ENCODE results near the gene EIF2AK3.

The EIF2AK3 gene

DNA sequence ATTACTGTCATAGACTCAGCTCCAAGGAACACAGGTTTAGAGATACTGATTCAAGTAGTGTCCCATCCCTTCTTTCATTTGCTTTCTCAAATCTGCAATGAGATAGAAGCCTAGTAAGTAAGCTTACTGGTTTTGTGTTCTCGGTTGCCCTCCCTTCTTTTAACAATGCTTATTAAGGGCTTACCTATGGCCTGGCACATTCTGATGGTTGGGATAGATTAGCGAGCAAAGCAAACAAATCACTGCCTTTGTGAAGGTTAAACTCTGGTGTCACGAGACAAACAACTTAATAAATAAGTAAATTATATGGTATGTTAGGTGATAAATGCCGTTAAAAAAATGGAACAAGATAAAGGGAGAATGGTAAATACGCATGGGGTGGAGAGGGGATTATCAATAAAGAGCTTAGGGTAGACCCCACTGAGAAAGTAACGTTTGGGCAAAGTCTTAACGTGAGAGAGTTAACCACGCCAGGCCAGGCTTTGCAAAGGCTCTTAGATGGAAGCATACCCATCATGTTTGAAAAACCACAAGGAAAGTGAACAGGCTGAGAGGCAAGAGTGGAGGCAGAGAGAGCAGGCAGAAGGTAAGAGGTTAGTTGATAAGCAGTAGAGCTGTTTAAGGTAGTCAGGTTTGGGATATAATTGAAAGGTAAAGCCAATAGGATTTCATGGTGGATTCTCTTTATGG, 31.0 kb downstream of the EIF2AK3 start:
- Mint-ChIP-seq H3K27me3 (no peaks in the 10 kb centered on the region), H3K4me3 (no peak overlapping the region), H3K9me3 (no peaks in the 10 kb centered on the region), H3K36me3 (ENCODE audit: low read depth) (peaks cover 13% of the 10 kb centered on the region), H3K27ac (peak overlapping the region; percentile 34), H3K4me1 (ENCODE audit: low read depth) (peaks cover 38% of the 10 kb centered on the region)

- Mint-ChIP-seq H3K4me1 (ENCODE audit: low read depth) (peaks cover 3% of the 10 kb centered on the region), H3K4me3 (no peak overlapping the region), H3K9me3 (no peaks in the 10 kb centered on the region), H3K27me3 (no peaks in the 10 kb centered on the region), H3K36me3 (ENCODE audit: low read depth) (peaks cover 33% of the 10 kb centered on the region), H3K27ac (no peak overlapping the region)
These were observed 35.6 kb downstream of the EIF2AK3 start for GRCh38 chr2:88591698-88592097.

- no peaks in the 10 kb centered on the region for H3K4me1 Mint-ChIP-seq (ENCODE audit: low read depth)
- H3K4me3 Mint-ChIP-seq = no peak overlapping the region
- H3K36me3 Mint-ChIP-seq (ENCODE audit: low read depth) = peaks cover 33% of the 10 kb centered on the region
- no peaks in the 10 kb centered on the region for H3K27me3 Mint-ChIP-seq
- no peak overlapping the region for H3K27ac Mint-ChIP-seq
- no peaks in the 10 kb centered on the region for H3K9me3 Mint-ChIP-seq
These were observed 36.2 kb downstream of the EIF2AK3 start for GRCh38 chr2:88590998-88591613.

- Mint-ChIP-seq H3K27ac (no peak overlapping the region), H3K4me1 (ENCODE audit: low read depth) (no peaks in the 10 kb centered on the region), H3K36me3 (ENCODE audit: low read depth) (peaks cover 50% of the 10 kb centered on the region), H3K27me3 (no peaks in the 10 kb centered on the region), H3K9me3 (no peaks in the 10 kb centered on the region), H3K4me3 (no peak overlapping the region)
These were observed 41.3 kb downstream of the EIF2AK3 start for GRCh38 chr2:88585969-88586368.

- no peaks in the 10 kb centered on the region for H3K27me3 Mint-ChIP-seq
- no peaks in the 10 kb centered on the region for H3K4me1 Mint-ChIP-seq (ENCODE audit: low read depth)
- no peak overlapping the region for H3K27ac Mint-ChIP-seq
- H3K4me3 Mint-ChIP-seq = no peak overlapping the region
- H3K36me3 Mint-ChIP-seq (ENCODE audit: low read depth) = peaks cover 50% of the 10 kb centered on the region
- H3K9me3 Mint-ChIP-seq = no peaks in the 10 kb centered on the region
These were observed 45.2 kb downstream of the EIF2AK3 start for GRCh38 chr2:88582030-88582429.

GRCh38 chr2:88580088-88580487, 47.2 kb downstream of the EIF2AK3 start:
- Mint-ChIP-seq H3K9me3 (no peaks in the 10 kb centered on the region), H3K27ac (no peak overlapping the region), H3K4me3 (no peak overlapping the region), H3K4me1 (ENCODE audit: low read depth) (no peaks in the 10 kb centered on the region), H3K36me3 (ENCODE audit: low read depth) (peaks cover 56% of the 10 kb centered on the region), H3K27me3 (no peaks in the 10 kb centered on the region)

- H3K4me1 Mint-ChIP-seq (ENCODE audit: low read depth) = peaks cover 8% of the 10 kb centered on the region
- H3K9me3 Mint-ChIP-seq = no peaks in the 10 kb centered on the region
- H3K27ac Mint-ChIP-seq = no peak overlapping the region
- no peak overlapping the region for H3K4me3 Mint-ChIP-seq
- no peaks in the 10 kb centered on the region for H3K27me3 Mint-ChIP-seq
- H3K36me3 Mint-ChIP-seq (ENCODE audit: low read depth) = peaks cover 58% of the 10 kb centered on the region
These were observed 51.6 kb downstream of the EIF2AK3 start for GRCh38 chr2:88575630-88576029.

- H3K27ac Mint-ChIP-seq = no peak overlapping the region
- H3K36me3 Mint-ChIP-seq (ENCODE audit: low read depth) = peaks cover 60% of the 10 kb centered on the region
- H3K27me3 Mint-ChIP-seq = no peaks in the 10 kb centered on the region
- peaks cover 8% of the 10 kb centered on the region for H3K4me1 Mint-ChIP-seq (ENCODE audit: low read depth)
- H3K9me3 Mint-ChIP-seq = no peaks in the 10 kb centered on the region
- H3K4me3 Mint-ChIP-seq = no peak overlapping the region
These were observed 52.2 kb downstream of the EIF2AK3 start for GRCh38 chr2:88575051-88575450.

DNA sequence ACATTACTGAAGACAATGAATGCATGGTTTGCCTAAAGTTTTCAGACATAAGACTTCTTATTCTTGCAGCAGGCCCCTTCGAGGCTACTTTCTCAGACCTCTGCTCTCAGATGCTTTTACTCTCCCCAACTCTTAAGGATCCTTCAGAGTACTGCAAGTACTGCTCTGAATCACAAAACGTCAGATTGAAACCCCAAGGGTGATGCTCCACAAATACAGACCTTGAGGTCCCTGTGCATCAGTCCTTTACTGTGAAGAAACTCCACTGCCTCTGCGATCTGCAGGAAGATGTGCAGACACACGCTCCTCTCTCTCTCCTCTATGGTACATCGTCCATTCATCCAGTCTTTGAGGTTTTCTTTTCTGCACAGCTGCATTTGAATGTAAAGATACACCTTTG, 52.8 kb downstream of the EIF2AK3 start:
- H3K27ac Mint-ChIP-seq = no peak overlapping the region
- peaks cover 60% of the 10 kb centered on the region for H3K36me3 Mint-ChIP-seq (ENCODE audit: low read depth)
- H3K27me3 Mint-ChIP-seq = no peaks in the 10 kb centered on the region
- no peaks in the 10 kb centered on the region for H3K9me3 Mint-ChIP-seq
- peaks cover 8% of the 10 kb centered on the region for H3K4me1 Mint-ChIP-seq (ENCODE audit: low read depth)
- H3K4me3 Mint-ChIP-seq = no peak overlapping the region

DNA sequence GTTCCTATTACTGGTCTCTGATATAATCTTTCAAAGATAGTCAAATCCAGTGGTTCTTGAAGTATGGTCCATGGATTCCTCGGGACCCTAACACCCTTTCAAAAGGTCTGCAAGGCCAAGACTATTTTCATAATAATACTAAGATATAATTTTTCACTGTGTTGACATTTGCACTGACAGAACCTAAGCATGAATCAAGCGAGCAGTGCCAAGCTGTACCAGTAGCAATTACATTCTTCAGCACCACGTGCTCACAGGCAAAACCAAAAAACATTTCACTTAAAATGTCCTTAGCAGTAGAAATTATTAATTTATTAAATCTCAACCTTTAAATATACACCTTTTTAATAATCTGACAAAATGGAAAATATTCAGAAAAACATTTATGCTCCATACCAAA, 59.1 kb downstream of the EIF2AK3 start:
- Mint-ChIP-seq H3K27ac (no peak overlapping the region), H3K4me3 (no peak overlapping the region), H3K9me3 (no peaks in the 10 kb centered on the region), H3K27me3 (no peaks in the 10 kb centered on the region), H3K36me3 (ENCODE audit: low read depth) (peaks cover 47% of the 10 kb centered on the region), H3K4me1 (ENCODE audit: low read depth) (no peaks in the 10 kb centered on the region)

DNA sequence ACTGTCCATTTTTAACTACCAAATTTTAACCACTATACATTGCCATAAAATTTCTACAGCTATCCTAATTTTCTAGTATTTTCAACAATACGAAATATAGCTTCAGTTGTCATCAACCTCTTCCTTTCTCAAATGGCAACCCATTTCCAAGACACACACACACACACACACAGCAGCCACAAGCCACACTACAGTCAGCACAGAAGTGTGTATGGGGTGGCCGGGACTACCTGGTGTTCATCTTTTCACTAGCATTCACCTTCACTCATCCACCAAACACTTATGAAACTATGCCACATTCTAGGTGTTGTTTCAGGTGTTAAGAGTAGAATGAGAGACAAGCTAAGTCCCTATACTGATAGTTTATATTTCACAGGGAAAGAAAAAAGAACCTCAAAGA, 62.9 kb downstream of the EIF2AK3 start:
- Mint-ChIP-seq H3K27ac (no peak overlapping the region), H3K4me1 (ENCODE audit: low read depth) (peaks cover 5% of the 10 kb centered on the region), H3K4me3 (no peak overlapping the region), H3K27me3 (no peaks in the 10 kb centered on the region), H3K9me3 (no peaks in the 10 kb centered on the region), H3K36me3 (ENCODE audit: low read depth) (peaks cover 58% of the 10 kb centered on the region)

- Mint-ChIP-seq H3K36me3 (ENCODE audit: low read depth) (peaks cover 51% of the 10 kb centered on the region), H3K27me3 (no peaks in the 10 kb centered on the region), H3K9me3 (no peaks in the 10 kb centered on the region), H3K27ac (no peak overlapping the region), H3K4me1 (ENCODE audit: low read depth) (peaks cover 5% of the 10 kb centered on the region), H3K4me3 (no peak overlapping the region)
These were observed 64.1 kb downstream of the EIF2AK3 start for GRCh38 chr2:88563129-88563528.

DNA sequence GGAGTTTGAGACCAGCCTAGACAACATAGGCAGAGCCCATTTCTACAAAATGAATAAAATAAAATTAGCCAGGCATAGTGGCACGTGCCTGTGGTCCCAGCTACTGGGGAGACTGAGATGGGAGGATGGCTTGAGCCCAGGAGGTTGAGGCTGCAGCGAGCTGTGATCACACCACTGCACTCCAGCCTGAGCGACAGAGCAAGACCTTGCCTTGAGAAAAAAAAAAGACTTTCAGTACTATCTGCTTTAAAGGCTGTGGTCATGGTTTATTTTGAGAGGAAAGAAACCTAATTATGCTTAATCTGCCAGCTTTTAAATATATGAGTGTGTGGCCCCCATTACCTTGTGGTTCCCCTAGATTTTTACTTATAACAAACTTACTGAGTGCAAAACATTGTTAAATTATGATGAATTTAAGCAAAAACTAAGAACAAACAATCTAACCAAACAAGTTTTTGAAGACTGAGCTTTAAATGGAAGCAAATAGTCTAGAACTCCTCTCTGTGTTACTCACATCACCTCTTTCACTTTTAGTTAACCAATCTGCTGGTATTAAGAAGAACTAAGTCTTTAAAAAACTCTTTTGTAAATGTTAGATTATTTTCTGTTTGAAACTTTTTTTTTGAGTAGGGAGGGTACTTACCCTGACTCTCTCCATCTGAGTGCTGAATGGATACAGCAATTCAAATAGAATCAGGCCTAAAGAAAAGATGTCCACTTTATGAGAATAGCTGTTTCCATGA, 65.4 kb downstream of the EIF2AK3 start:
- peak overlapping the region; percentile 29 for H3K27ac Mint-ChIP-seq
- peaks cover 42% of the 10 kb centered on the region for H3K36me3 Mint-ChIP-seq (ENCODE audit: low read depth)
- H3K27me3 Mint-ChIP-seq = no peaks in the 10 kb centered on the region
- no peaks in the 10 kb centered on the region for H3K9me3 Mint-ChIP-seq
- H3K4me1 Mint-ChIP-seq (ENCODE audit: low read depth) = peaks cover 5% of the 10 kb centered on the region
- no peak overlapping the region for H3K4me3 Mint-ChIP-seq

- Mint-ChIP-seq H3K9me3 (no peaks in the 10 kb centered on the region), H3K4me1 (ENCODE audit: low read depth) (peaks cover 5% of the 10 kb centered on the region), H3K27ac (peak overlapping the region; percentile 12), H3K36me3 (ENCODE audit: low read depth) (peaks cover 49% of the 10 kb centered on the region), H3K4me3 (no peak overlapping the region), H3K27me3 (no peaks in the 10 kb centered on the region)
These were observed 66.5 kb downstream of the EIF2AK3 start for GRCh38 chr2:88560619-88561307.

- Mint-ChIP-seq H3K36me3 (ENCODE audit: low read depth) (peaks cover 35% of the 10 kb centered on the region), H3K27me3 (no peaks in the 10 kb centered on the region), H3K4me1 (ENCODE audit: low read depth) (peaks cover 5% of the 10 kb centered on the region), H3K27ac (no peak overlapping the region), H3K9me3 (no peaks in the 10 kb centered on the region), H3K4me3 (no peak overlapping the region)
These were observed 70.0 kb downstream of the EIF2AK3 start for GRCh38 chr2:88557290-88557689.

Measured in stimulated activated naive CD8-positive, alpha-beta T cell treated with anti-CD3 and anti-CD28 coated beads, Interleukin-15, Interleukin-2, amounts not matched to agents 100 ng/mL and 50 ng/mL, for 24 hours (primary cell).